ENCODE data around the gene RASGRP1.

Gene RASGRP1

GRCh38 chr15:38563723-38564519, 693 bp downstream of the RASGRP1 start:
- peak; percentile 89 for DNase-seq

- no peak for DNase-seq
Observed at GRCh38 chr15:38562278-38562677, 2.3 kb downstream of the RASGRP1 start.

GRCh38 chr15:38560456-38560926, 4.1 kb downstream of the RASGRP1 start:
- DNase-seq, result peak; percentile 48

GRCh38 chr15:38559636-38560307, 4.8 kb downstream of the RASGRP1 start:
- no peak for DNase-seq

- DNase-seq, result no peak
Observed at GRCh38 chr15:38559131-38559530, 5.5 kb downstream of the RASGRP1 start.

- DNase-seq, result no peak
Observed at GRCh38 chr15:38558372-38559059, 6.1 kb downstream of the RASGRP1 start.

GRCh38 chr15:38557921-38558320, 6.7 kb downstream of the RASGRP1 start:
- DNase-seq, result peak; percentile 57

GRCh38 chr15:38555686-38556334, 8.8 kb downstream of the RASGRP1 start:
- DNase-seq, result no peak

- peak; percentile 60 for DNase-seq
Observed at GRCh38 chr15:38554354-38554753, 10.3 kb downstream of the RASGRP1 start.

GRCh38 chr15:38553071-38553470, 11.5 kb downstream of the RASGRP1 start:
- no peak for DNase-seq

- DNase-seq, result no peak
Observed at GRCh38 chr15:38551720-38552648, 12.6 kb downstream of the RASGRP1 start.

GRCh38 chr15:38549222-38549621, 15.4 kb downstream of the RASGRP1 start:
- DNase-seq, result no peak

GRCh38 chr15:38547255-38547997, 17.2 kb downstream of the RASGRP1 start:
- no peak for DNase-seq

GRCh38 chr15:38545179-38545578, 19.4 kb downstream of the RASGRP1 start:
- no peak for DNase-seq

GRCh38 chr15:38541026-38541425, 23.6 kb downstream of the RASGRP1 start:
- DNase-seq, result no peak

- DNase-seq, result no peak
Observed at GRCh38 chr15:38540510-38540909, 24.1 kb downstream of the RASGRP1 start.

GRCh38 chr15:38539008-38539343, 25.6 kb downstream of the RASGRP1 start:
- no peak for DNase-seq

- DNase-seq, result no peak
Observed at GRCh38 chr15:38538328-38539007, 26.1 kb downstream of the RASGRP1 start.

- DNase-seq, result no peak
Observed at GRCh38 chr15:38536201-38536676, 28.4 kb downstream of the RASGRP1 start.

- no peak for DNase-seq
Observed at GRCh38 chr15:38535491-38536200, 29.0 kb downstream of the RASGRP1 start.

Measured in CD4-positive, alpha-beta T cell treated with Interleukin-17A for 1 hour (primary cell).